Measurements from ENCODE around the gene ANKUB1. TPM values are rescaled to one million over a fixed set of nuclear protein-coding genes. Genes with fewer than 3 reads are reported as not detected.
A peak's percentile ranks its signal among the peaks of the same experiment; 100 is the strongest.
"Not testable (repeated sequence)": the region's sequence is repeated elsewhere in the genome, so short reads cannot be mapped to it uniquely, and the experiment has no call there.

ANKUB1 gene
- polyA plus RNA-seq (ENCODE audit: insufficient read depth in 1 of 5, insufficient read length in 5 of 5, low replicate concordance in 1 of 5) = under 1 TPM; 0.25 to 0.76 (median 0.40) TPM
- long read RNA-seq, donor 1 = 0 reads
- long read RNA-seq, donor 2 = 0 reads
- long read RNA-seq, donor 3, partial matches to known transcripts = 112 of 136 reads
- long read RNA-seq, donor 3, other reads (novel, unspliced or antisense) = 24 of 136 reads
- long read RNA-seq, donor 4 = 0 reads
- long read RNA-seq, donor 5 = 0 reads
- long read RNA-seq, donor 6 = 0 reads
- long read RNA-seq, donor 7, partial matches to known transcripts = 8 of 30 reads
- long read RNA-seq, donor 7, other reads (novel, unspliced or antisense) = 22 of 30 reads
- long read RNA-seq, donor 8 = 0 reads

GRCh38 chr3:149792452-149793270, at the start of gene ANKUB1:
ANKUB1 (minus strand) TSS chr3:149792554; CDS start chr3:149792366, 188 bp downstream.
- DNase-seq = no peak

GRCh38 chr3:149839896-149840295, 47.5 kb upstream of the ANKUB1 start:
- no peak for DNase-seq

- not testable (repeated sequence) for DNase-seq
These were observed 47.1 kb upstream of the ANKUB1 start for GRCh38 chr3:149839469-149839868.

GRCh38 chr3:149838491-149838890, 46.1 kb upstream of the ANKUB1 start:
- DNase-seq = not testable (repeated sequence)

- no peak for DNase-seq
These were observed 40.9 kb upstream of the ANKUB1 start for GRCh38 chr3:149833241-149833640.

- no peak for DNase-seq
These were observed 39.7 kb upstream of the ANKUB1 start for GRCh38 chr3:149832086-149832485.

GRCh38 chr3:149831321-149831720, 39.0 kb upstream of the ANKUB1 start:
- DNase-seq = no peak

- DNase-seq = no peak
These were observed 38.5 kb upstream of the ANKUB1 start for GRCh38 chr3:149830902-149831301.

GRCh38 chr3:149829631-149830030, 37.3 kb upstream of the ANKUB1 start:
- not testable (repeated sequence) for DNase-seq

- no peak for DNase-seq
These were observed 36.0 kb upstream of the ANKUB1 start for GRCh38 chr3:149828390-149828789.

GRCh38 chr3:149826636-149827035, 34.3 kb upstream of the ANKUB1 start:
- no peak for DNase-seq

GRCh38 chr3:149820183-149820582, 27.8 kb upstream of the ANKUB1 start:
- no peak for DNase-seq

- DNase-seq = no peak
These were observed 27.1 kb upstream of the ANKUB1 start for GRCh38 chr3:149819432-149819831.

GRCh38 chr3:149816986-149817385, 24.6 kb upstream of the ANKUB1 start:
- DNase-seq = no peak

- no peak for DNase-seq
These were observed 24.0 kb upstream of the ANKUB1 start for GRCh38 chr3:149816311-149816710.

- no peak for DNase-seq
These were observed 23.4 kb upstream of the ANKUB1 start for GRCh38 chr3:149815728-149816127.

GRCh38 chr3:149815321-149815720, 23.0 kb upstream of the ANKUB1 start:
- DNase-seq = no peak

GRCh38 chr3:149813367-149814281, 21.3 kb upstream of the ANKUB1 start:
- DNase-seq = peak; percentile 18 to 64

GRCh38 chr3:149812606-149813366, 20.4 kb upstream of the ANKUB1 start, which contains the start of gene RNF13:
RNF13 (plus strand) TSS chr3:149813215; CDS start chr3:149846027, 32,812 bp downstream.
- DNase-seq = peak; percentile 91 to 94

GRCh38 chr3:149812165-149812605, 19.8 kb upstream of the ANKUB1 start:
- no peak for DNase-seq

- DNase-seq = no peak
These were observed 18.5 kb upstream of the ANKUB1 start for GRCh38 chr3:149810846-149811245.
